ENCODE measurements around the gene GRK6. TPM values are rescaled to one million over a fixed set of nuclear protein-coding genes. Genes with fewer than 3 reads are reported as not detected.

GRK6 gene
- total RNA-seq, 1 donor from 2014 or later = 43.9 TPM

DNA sequence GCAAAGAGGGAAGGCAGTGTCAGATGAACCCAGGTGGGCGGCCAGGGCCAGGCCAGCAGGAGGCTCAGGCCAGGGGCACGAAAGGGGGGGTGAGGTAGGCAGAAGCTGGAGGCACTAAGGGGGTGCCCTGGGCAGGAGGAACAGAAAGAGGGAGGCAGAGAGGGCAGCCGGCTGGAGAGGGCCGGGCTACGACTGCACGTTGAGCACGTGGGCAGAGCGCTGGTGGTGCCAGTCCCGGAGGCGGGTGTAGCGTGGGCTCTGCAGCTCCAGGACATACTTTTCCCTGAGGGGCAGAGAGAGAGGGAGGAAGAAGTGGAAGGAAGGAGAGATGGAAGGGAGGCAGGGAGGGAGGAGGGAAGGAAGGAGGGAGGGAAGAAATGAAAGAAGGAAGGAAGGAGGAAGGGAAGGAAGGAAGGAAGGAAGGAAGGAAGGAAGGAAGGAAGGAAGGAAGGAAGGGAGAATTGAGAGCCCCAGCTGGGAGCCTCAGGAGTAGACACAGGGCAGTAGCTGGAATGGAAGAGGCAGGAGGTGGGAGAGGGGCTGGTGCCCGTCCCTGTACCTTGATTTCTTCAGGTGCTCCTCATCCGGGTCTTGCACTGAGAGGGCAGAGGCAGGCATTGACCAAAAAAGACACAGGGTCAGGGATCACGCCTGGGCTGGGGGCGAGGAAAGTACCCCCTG, 64.0 kb downstream of the GRK6 start:
- Histone ChIP-seq H3K4me1 (peaks cover 25% of the 10 kb centered on the region), H3K9me3 (no peaks in the 10 kb centered on the region), H3K36me3 (peaks cover 45% of the 10 kb centered on the region), H3K27me3 (no peaks in the 10 kb centered on the region), H3K27ac (no peak overlapping the region), H3K4me3 (no peak overlapping the region)
- DNase-seq = no peak
- TF ChIP-seq, protein P1, sequence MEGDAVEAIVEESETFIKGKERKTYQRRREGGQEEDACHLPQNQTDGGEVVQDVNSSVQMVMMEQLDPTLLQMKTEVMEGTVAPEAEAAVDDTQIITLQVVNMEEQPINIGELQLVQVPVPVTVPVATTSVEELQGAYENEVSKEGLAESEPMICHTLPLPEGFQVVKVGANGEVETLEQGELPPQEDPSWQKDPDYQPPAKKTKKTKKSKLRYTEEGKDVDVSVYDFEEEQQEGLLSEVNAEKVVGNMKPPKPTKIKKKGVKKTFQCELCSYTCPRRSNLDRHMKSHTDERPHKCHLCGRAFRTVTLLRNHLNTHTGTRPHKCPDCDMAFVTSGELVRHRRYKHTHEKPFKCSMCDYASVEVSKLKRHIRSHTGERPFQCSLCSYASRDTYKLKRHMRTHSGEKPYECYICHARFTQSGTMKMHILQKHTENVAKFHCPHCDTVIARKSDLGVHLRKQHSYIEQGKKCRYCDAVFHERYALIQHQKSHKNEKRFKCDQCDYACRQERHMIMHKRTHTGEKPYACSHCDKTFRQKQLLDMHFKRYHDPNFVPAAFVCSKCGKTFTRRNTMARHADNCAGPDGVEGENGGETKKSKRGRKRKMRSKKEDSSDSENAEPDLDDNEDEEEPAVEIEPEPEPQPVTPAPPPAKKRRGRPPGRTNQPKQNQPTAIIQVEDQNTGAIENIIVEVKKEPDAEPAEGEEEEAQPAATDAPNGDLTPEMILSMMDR (IDR thresholded peaks at IDR 0.05) = no peak
- intact Hi-C loops (cut with DNase I) = no loop called here
- no peak for ATAC-seq

DNA sequence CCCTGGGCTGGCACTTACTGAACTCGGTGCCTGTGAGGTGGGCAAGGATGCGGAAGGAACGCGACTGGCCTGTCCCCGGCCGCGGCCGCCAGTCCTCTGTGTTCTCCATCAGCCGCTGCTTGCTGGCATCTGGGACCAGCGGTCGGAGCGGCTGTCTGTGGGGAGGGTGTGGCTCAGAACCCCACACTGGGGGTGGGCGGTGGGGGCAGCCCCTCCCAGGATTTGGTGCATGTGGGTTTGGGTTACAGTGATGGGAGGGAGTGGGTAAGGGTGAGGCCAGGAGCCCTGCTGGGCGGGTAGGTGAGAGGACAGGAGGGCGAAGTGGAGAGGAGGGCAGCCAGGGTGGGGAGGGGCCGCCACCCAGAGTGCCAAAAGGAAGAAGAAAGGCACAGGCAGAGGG, 64.5 kb downstream of the GRK6 start:
- TF ChIP-seq, protein P1 (IDR thresholded peaks at IDR 0.05) = no peak
- no peak for ATAC-seq
- DNase-seq = no peak
- Histone ChIP-seq H3K9me3 (no peaks in the 10 kb centered on the region), H3K36me3 (peaks cover 40% of the 10 kb centered on the region), H3K27me3 (no peaks in the 10 kb centered on the region), H3K4me3 (no peak overlapping the region), H3K4me1 (peaks cover 30% of the 10 kb centered on the region), H3K27ac (no peak overlapping the region)
- intact Hi-C loops (cut with DNase I) = no loop called here

DNA sequence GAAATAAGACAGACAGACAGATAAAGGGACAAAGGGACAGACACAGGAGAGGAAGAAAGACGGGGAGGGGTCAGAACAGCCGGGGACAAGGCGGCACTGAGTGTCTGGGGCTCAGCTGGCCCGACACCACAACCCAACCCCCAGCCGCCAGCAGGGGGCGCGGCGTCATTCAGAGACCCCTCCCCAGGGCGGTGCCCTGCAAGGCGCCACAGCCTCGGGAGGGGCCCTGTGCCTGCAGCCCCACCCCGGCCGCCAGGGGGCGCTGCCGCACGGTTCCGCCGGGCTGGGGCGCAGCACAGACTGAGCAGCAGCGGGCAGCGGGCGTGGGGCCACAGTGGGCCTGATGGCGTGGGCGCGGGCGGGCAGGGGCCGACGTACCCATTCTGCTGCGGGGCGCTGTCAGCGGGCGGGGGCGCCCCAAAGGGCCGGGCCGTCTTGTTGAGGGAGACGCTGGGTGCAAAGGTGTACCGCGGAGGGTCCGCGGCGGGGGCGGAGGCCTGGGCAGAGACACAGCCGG, 65.0 kb downstream of the GRK6 start:
- H3K27ac ChIP-seq = no peak overlapping the region
- H3K27me3 ChIP-seq = no peaks in the 10 kb centered on the region
- TF ChIP-seq, protein P1 (IDR thresholded peaks at IDR 0.05) = peak; percentile 47
- H3K4me1 ChIP-seq = peaks cover 35% of the 10 kb centered on the region
- H3K9me3 ChIP-seq = no peaks in the 10 kb centered on the region
- DNase-seq = no peak
- intact Hi-C loops (cut with DNase I) = no loop called here
- ATAC-seq = peak; percentile 2
- peaks cover 35% of the 10 kb centered on the region for H3K36me3 ChIP-seq
- no peak overlapping the region for H3K4me3 ChIP-seq

DNA sequence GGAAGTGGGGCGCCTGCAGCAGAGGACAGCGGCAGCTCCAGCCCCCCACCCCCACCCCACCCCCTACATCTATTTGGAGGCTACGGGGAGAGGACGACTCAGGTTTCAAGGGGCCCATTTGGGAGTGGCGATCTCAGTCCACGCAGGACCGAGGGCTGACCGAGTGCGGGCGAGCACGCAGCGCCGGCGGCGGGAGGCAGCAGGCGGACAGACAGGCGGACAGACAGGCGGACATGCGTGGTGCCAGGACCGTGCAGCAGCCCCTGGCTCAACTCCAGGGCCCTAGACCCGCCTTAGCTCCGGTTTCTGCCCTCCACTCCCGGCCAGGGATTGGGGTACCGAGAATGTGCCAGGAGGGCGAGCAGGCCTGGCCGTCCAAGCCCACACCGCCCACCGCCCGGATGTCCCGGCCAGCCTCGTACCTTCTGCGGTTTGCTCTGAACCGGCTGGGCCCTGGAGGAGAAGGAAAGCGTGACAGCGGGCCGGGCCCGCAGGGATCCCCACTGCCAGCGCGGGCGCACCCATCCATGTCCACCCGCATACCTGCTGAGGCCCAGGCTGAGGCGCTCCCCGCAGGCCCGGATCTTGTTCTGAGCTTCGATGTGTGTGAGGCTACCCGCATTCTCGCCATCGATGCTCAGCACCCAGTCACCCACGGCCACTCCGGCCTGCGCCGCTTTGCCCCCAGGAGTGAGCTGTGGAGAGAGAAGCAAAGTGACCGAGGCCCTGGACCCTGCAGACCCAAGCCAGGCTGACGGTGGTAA, 65.7 kb downstream of the GRK6 start:
- ATAC-seq = no peak

More for the DNA sequence above, 65.7 kb downstream of the GRK6 start:
- no peak for DNase-seq
- H3K4me1 ChIP-seq = peaks cover 37% of the 10 kb centered on the region
- H3K4me3 ChIP-seq = no peak overlapping the region
- no peaks in the 10 kb centered on the region for H3K9me3 ChIP-seq
- H3K27ac ChIP-seq = no peak overlapping the region
- H3K36me3 ChIP-seq = peaks cover 32% of the 10 kb centered on the region
- H3K27me3 ChIP-seq = no peaks in the 10 kb centered on the region
- TF ChIP-seq, protein P1 (IDR thresholded peaks at IDR 0.05) = no peak
- intact Hi-C loops (cut with DNase I) = no loop called here

Other genes with a start within 250 kb of the GRK6 start
- gene RAB24, start 123.0 kb upstream of the GRK6 start, total RNA-seq = 36.3 TPM
- 87.0 TPM for gene PRELID1, start 122.9 kb upstream of the GRK6 start, total RNA-seq
- gene MXD3, start 114.8 kb upstream of the GRK6 start, total RNA-seq = 10.1 TPM
- gene LMAN2, start 75.0 kb upstream of the GRK6 start, total RNA-seq = 117 TPM
- 17.5 TPM for gene RGS14, start 68.8 kb upstream of the GRK6 start, total RNA-seq
- gene SLC34A1, start 42.2 kb upstream of the GRK6 start, total RNA-seq = not detected
- gene PFN3, start 26.0 kb upstream of the GRK6 start, total RNA-seq = not detected
- gene F12, start 17.1 kb upstream of the GRK6 start, total RNA-seq = 0.69 TPM
- 2.1 TPM for gene PRR7, start 20.1 kb downstream of the GRK6 start, total RNA-seq
- 34.6 TPM for gene DBN1, start 47.0 kb downstream of the GRK6 start, total RNA-seq
- gene PDLIM7, start 70.9 kb downstream of the GRK6 start, total RNA-seq = 59.1 TPM
- 45.6 TPM for gene DOK3, start 83.2 kb downstream of the GRK6 start, total RNA-seq
- gene DDX41, start 90.3 kb downstream of the GRK6 start, total RNA-seq = 61.6 TPM
- 76.3 TPM for gene FAM193B, start 127.9 kb downstream of the GRK6 start, total RNA-seq
- 133 TPM for gene TMED9, start 165.5 kb downstream of the GRK6 start, total RNA-seq
- gene B4GALT7, start 173.5 kb downstream of the GRK6 start, total RNA-seq = 23.2 TPM

Data from upper lobe of right lung (tissue), 1 donor.